ENCODE measurements around the gene HIPK4. TPM values are rescaled to one million over a fixed set of nuclear protein-coding genes. Genes with fewer than 3 reads are reported as not detected.
"Not testable (repeated sequence)": the region's sequence is repeated elsewhere in the genome, so short reads cannot be mapped to it uniquely, and the experiment has no call there.

The HIPK4 gene
- total RNA-seq, 1 donor from 2014 or later, result not detected

GRCh38 chr19:40416918-40417642, 27.1 kb upstream of the HIPK4 start:
- DNase-seq, result peak; percentile 54

GRCh38 chr19:40415768-40416167, 25.8 kb upstream of the HIPK4 start:
- DNase-seq, result no peak

GRCh38 chr19:40414542-40415535, 24.9 kb upstream of the HIPK4 start:
- DNase-seq, result no peak

DNA sequence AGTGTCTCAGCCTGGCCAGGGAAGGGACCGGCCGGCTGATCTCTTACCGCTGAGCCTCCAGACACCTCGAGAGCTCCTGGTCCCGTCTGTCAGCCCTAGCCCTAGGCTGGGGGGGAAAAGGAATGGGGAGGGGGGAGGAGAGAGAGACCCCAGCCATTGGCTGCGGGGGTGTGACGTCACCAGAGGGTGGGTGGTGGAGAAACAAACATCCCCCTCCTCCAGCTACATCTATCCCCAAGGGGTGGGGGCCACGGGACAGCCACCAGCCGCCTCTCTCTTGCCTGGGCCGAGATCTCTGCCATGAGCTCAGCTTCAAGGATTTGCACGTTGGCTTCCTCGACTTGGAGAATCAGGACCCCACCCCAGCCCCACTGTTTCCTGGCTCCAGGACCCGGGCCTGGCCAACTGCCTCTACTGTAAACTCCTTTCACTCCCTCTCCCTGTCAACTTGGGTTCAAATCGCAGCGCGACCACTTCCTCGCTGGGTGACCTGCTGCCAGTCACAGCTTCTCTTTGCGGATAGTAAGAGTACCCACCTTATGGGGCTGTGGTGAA, 23.4 kb upstream of the HIPK4 start, which contains the start of gene PRX:
Gene PRX (minus strand): TSS at position 88 of the 555 bp plus-strand sequence. CDS start 5,446 bp downstream, outside the sequence.
- DNase-seq, result peak; percentile 71

- DNase-seq, result no peak
Measured at GRCh38 chr19:40412866-40413265, 22.9 kb upstream of the HIPK4 start.

- no peak for DNase-seq
Measured at GRCh38 chr19:40411958-40412499, 22.0 kb upstream of the HIPK4 start.

- DNase-seq, result no peak
Measured at GRCh38 chr19:40411125-40411842, 21.3 kb upstream of the HIPK4 start.

- no peak for DNase-seq
Measured at GRCh38 chr19:40410030-40410389, 20.0 kb upstream of the HIPK4 start.

DNA sequence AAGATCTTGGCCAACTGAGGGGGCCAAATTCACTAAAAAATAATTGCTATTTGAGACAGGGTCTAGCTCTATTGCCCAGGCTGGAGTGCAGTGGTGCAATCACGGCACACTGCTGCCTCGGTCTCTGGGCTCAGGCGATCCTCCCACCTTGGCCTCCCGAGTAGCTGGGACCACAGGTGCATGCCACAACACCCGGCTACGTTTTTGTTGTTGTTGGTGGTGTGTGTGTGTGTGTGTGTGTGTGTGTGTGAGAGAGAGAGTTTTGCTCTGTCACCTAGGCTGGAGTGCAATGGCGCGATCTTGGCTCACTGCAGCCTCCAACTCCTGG, 18.6 kb upstream of the HIPK4 start:
- DNase-seq, result not testable (repeated sequence)

DNA sequence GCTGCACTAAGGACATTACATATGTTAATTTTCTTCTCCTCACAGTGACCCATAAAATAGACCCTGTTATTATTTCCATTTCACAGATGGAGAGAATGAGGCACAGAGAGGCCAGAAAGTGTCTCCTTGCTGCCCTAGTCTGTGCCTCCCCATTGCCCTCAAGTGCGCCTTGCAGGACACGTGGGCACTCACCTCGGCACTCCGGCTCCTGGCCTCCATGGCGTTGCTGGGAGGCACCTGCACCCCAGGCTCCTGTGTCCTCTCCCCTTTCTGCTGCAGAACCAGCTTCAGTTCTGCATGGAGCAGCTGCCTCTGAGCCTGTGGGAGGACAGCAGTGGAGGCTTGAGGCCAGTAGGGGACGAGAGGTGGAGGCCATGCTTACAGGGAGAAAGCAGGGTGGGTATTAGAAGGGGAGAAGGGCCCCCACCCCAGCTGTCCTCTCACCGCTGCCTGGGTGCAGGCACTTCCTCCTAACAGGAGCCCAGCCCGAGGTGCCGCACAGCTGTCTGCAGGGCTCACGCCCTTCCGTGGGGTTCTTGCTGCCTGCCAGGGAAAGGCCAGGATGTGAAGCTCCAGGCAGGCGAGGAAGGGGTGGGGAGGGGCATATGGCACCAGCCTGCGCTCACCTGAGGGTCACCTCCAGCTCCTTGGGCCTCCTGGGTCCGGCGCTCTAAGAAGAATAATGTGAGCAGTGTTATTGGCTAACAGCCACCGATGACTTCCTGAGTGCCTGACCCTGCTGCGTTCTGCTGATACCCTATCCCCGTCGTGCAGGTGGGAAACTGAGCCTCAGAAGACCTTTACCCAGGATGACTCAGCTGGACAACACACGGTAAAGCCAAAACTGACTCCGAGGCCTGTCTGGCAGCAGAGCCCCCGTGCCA, 18.0 kb upstream of the HIPK4 start:
- DNase-seq, result no peak

DNA sequence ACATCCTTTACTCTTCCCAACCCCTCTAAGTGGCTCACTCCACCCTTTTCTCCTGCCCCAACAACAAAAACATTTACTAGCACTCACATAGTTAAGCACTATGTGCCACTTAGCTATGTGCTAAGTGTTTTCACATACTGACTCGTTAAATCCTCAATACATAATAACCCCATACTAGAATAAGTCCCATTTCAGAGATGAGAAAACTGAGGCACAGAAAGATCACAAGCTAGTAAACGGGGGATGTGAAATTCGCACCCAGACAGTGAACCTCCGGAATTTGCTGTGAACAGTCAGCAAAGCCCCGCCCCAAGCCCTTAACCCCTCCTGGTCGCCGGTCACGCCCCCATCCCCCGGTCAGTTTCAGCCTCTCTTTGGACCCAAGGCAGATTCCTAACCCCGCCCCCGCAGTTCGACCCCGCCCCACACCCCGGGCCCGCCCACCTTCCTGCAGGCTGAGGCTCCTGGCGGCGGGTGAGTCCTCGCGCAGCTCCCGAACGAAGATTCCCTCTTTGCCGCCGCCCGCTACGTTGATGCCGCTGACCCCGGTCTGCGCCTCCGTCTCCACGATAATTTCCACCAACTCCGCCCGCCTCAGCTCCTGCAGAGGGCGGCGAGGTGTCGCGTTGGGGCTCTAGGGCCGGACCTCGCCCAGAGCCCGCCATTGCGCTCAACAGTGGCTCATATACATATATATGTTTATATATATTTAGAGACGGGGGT, 13.4 kb upstream of the HIPK4 start:
- peak; percentile 88 for DNase-seq

GRCh38 chr19:40400559-40400958, 10.6 kb upstream of the HIPK4 start:
- DNase-seq, result no peak

- DNase-seq, result peak; percentile 71
Measured at GRCh38 chr19:40398417-40399131, 8.6 kb upstream of the HIPK4 start.

DNA sequence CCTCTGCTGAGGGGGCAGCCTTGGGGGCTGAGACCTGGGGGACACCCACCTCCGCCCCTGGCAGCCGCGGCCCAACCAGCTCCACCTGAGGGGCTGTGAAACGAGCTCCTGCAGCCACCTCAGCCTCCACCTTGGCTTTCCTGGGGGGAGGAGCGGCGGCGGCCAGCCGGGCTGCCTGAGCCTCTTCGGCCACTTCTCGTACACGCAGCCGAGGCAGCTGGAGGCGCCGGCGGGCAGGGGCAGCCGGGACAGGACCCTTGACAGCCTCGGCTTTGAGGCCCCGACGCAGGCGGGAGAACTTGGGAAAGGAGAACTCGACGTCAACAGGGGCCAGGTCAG, 7.6 kb upstream of the HIPK4 start:
- no peak for DNase-seq

DNA sequence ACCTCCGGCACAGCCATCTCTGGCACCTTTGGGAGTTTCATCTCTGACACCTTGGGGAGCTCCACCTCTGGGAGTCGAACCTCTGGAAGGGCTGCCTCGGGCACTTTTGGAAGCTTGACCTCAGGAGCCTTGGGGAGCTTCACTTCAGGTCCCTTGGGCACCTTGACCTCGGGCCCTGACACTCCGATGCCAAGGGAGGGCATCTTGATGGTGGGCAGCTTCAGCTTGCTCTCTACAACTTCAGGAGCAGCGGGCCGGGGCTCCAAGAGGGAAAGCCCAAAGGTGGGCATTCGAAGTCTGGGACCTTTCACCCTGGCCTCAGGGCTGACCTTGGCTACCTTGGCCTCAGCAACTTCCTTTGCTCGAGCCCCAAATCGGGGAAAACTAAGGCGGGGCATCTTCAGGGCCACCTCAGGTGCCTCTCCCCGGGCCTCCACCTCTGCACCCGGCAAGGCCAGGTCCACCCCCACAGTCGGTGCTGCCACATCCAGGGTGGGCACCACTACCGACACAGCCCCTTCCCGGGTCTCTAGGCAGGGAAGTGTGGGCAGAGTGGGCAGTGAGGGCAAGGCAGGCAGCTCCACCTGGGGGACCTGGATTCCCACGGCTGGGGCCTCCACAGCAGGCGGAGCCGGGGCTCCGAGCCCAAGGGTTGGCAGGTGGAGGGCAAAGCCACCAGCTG, 7.0 kb upstream of the HIPK4 start:
- DNase-seq, result no peak

DNA sequence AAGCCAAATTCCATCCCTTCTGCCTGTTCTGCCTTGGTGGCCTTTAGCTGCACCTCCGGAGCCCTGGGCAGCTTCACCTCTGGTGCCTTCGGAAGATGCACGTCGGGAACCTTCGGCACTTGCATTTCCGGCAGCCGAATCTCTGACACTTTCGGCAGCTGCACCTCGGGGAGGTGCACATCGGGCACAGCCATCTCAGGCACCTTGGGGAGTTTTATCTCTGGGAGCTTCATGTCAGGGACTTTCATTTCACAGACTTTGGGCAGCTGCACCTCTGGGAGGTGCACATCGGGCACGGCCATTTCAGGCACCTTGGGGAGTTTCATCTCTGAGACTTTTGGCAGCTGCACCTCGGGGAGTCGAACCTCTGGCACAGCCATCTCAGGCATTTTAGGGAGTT, 6.0 kb upstream of the HIPK4 start:
- DNase-seq, result no peak

- no peak for DNase-seq
Measured at GRCh38 chr19:40394816-40395210, 4.8 kb upstream of the HIPK4 start.

- DNase-seq, result no peak
Measured at GRCh38 chr19:40393894-40394815, 4.2 kb upstream of the HIPK4 start.
